Suppressor macrophage treated with lipopolysaccharide for 1 hour (primary cell): ENCODE measurements around the gene PPP1R9A.

ENCODE experiments used
- DNase-seq, 3 donors: peaks; one replicate each; pipeline ENCODE4 v3.0.0-alpha.2; 2020 to 2022

PPP1R9A gene

GRCh38 chr7:94912085-94912484 is 4.7 kb downstream of the PPP1R9A start:
- DNase-seq = no peak

- no peak for DNase-seq
These were observed 6.0 kb downstream of the PPP1R9A start for GRCh38 chr7:94913391-94913790.

- no peak for DNase-seq
These were observed 14.5 kb downstream of the PPP1R9A start for GRCh38 chr7:94921911-94922310.

GRCh38 chr7:94922457-94922856 is 15.1 kb downstream of the PPP1R9A start:
- DNase-seq = no peak

- no peak for DNase-seq
These were observed 16.0 kb downstream of the PPP1R9A start for GRCh38 chr7:94923412-94923811.

GRCh38 chr7:94928168-94928707 is 20.8 kb downstream of the PPP1R9A start:
- no peak for DNase-seq

GRCh38 chr7:94933256-94933990 is 26.0 kb downstream of the PPP1R9A start:
- no peak for DNase-seq

- no peak for DNase-seq
These were observed 32.0 kb downstream of the PPP1R9A start for GRCh38 chr7:94939395-94939794.

GRCh38 chr7:94940241-94940640 is 32.8 kb downstream of the PPP1R9A start:
- no peak for DNase-seq

- DNase-seq = no peak
These were observed 34.6 kb downstream of the PPP1R9A start for GRCh38 chr7:94941844-94942632.

GRCh38 chr7:94943134-94943533 is 35.7 kb downstream of the PPP1R9A start:
- DNase-seq = no peak

- no peak for DNase-seq
These were observed 42.1 kb downstream of the PPP1R9A start for GRCh38 chr7:94949532-94949931.

GRCh38 chr7:94955807-94956206 is 48.4 kb downstream of the PPP1R9A start:
- DNase-seq = no peak

GRCh38 chr7:94957061-94957460 is 49.7 kb downstream of the PPP1R9A start:
- no peak for DNase-seq

GRCh38 chr7:94962661-94963060 is 55.3 kb downstream of the PPP1R9A start:
- DNase-seq = no peak

GRCh38 chr7:94969434-94970084 is 62.2 kb downstream of the PPP1R9A start:
- no peak for DNase-seq

- DNase-seq = no peak
These were observed 62.7 kb downstream of the PPP1R9A start for GRCh38 chr7:94970085-94970576.

- no peak for DNase-seq
These were observed 63.9 kb downstream of the PPP1R9A start for GRCh38 chr7:94971051-94971867.

- DNase-seq = no peak
These were observed 64.9 kb downstream of the PPP1R9A start for GRCh38 chr7:94972296-94972695.

- DNase-seq = no peak
These were observed 66.5 kb downstream of the PPP1R9A start for GRCh38 chr7:94973844-94974243.

- no peak for DNase-seq
These were observed 67.0 kb downstream of the PPP1R9A start for GRCh38 chr7:94974423-94974822.

GRCh38 chr7:94975336-94975735 is 67.9 kb downstream of the PPP1R9A start:
- DNase-seq = no peak
